Natural killer cell (primary cell): ENCODE data around the gene DOCK7. TPM values are rescaled to one million over a fixed set of nuclear protein-coding genes. Genes with fewer than 3 reads are reported as not detected.
"Not testable (repeated sequence)": the region's sequence is repeated elsewhere in the genome, so short reads cannot be mapped to it uniquely, and the experiment has no call there.

ENCODE experiments used
- ATAC-seq, 3 donors: fragments of 150-1000 bp in 2 of 3; fragments of 200-7000 bp in 1 of 3; cut with Tn5 transposase; 1 replicate in 1 of 3; 2 replicates in 2 of 3; pipeline ENCODE4 v1.10.0; 2021; ENCODE audit warnings: mild to moderate bottlenecking in 2 of 3, moderate library complexity in 2 of 3
- DNase-seq, 2 donors: peaks; one replicate each; pipeline versions ENCODE4 v3.0.0 to v3.0.0-alpha.2; 2013 to 2021; ENCODE audit warnings: mixed read lengths in 1 of 2
- H3K27ac ChIP-seq: one replicate; pipeline ENCODE4 v1.5.1; 2013; ENCODE audit warnings: mild to moderate bottlenecking, low read length
- H3K27me3 ChIP-seq: one replicate; pipeline ENCODE4 v1.6.1; 2013; ENCODE audit warnings: low read length; ENCODE audit not compliant: control insufficient read depth, insufficient read depth
- H3K36me3 ChIP-seq: one replicate; pipeline ENCODE4 v1.6.1; 2013; ENCODE audit warnings: low read length; ENCODE audit not compliant: control insufficient read depth, insufficient read depth
- H3K4me1 ChIP-seq: one replicate; pipeline ENCODE4 v1.6.1; 2013; ENCODE audit warnings: low read length; ENCODE audit not compliant: control insufficient read depth, insufficient read depth
- H3K4me3 ChIP-seq: one replicate; pipeline ENCODE4 v1.5.1; 2013; ENCODE audit warnings: low read length
- H3K9me3 ChIP-seq: one replicate; pipeline ENCODE4 v1.6.1; 2013; ENCODE audit warnings: low read length; ENCODE audit not compliant: control insufficient read depth, insufficient read depth
- H3K27ac Mint-ChIP-seq, 2 donors: one replicate each; pipeline ENCODE4 v1.8.0; 2022; ENCODE audit warnings: mild to moderate bottlenecking in 2 of 2, mixed read lengths in 2 of 2, moderate library complexity in 1 of 2
- H3K27me3 Mint-ChIP-seq, 2 donors: one replicate each; pipeline ENCODE4 v1.8.0; 2022; ENCODE audit warnings: low read depth in 2 of 2, mixed read lengths in 2 of 2
- H3K36me3 Mint-ChIP-seq: one replicate; pipeline ENCODE4 v1.8.0; 2022; ENCODE audit warnings: mixed read lengths
- H3K4me1 Mint-ChIP-seq, 2 donors: one replicate each; pipeline ENCODE4 v1.8.0; 2022; ENCODE audit warnings: mixed read lengths in 2 of 2
- H3K4me3 Mint-ChIP-seq: one replicate; pipeline ENCODE4 v1.8.0; 2022; ENCODE audit warnings: mild to moderate bottlenecking, moderate library complexity, mixed read lengths
- H3K9me3 Mint-ChIP-seq, 2 donors: one replicate each; pipeline ENCODE4 v1.8.0; 2022; ENCODE audit warnings: mixed read lengths in 2 of 2
- WGBS: methylation state at CpG from one replicate; pipeline ENCODE4 v1.1.7; 2013; ENCODE audit warnings: missing lambda C conversion rate; ENCODE audit not compliant: insufficient coverage; 5-methylcytosine and 5-hydroxymethylcytosine counted together
- intact Hi-C: fragments of 100-400 bp; cut with micrococcal nuclease; formaldehyde crosslinking; loops from one replicate; pipeline ENCODE4 v1.14.2; 2022
- total RNA-seq, 4 donors: library from RNA; stranded (reverse); fragments of 120-200 nt in 1 of 4; gene quantifications; one replicate each; pipeline versions ENCODE4 v1.2.3 to v1.2.4, GENCODE V29; 2013 to 2022
- TF ChIP-seq, protein P1 (sequence below): fragments of 200-600 bp; IDR thresholded peaks from one replicate; pipeline ENCODE4 v1.8.0; 2022; ENCODE audit warnings: antibody characterized with exemption

The DOCK7 gene
- total RNA-seq, 3 donors from 2014 or later (not counting 1 experiment from before 2014, with no cell fraction given), result 4.3 to 13.1 (median 6.0) TPM

DNA sequence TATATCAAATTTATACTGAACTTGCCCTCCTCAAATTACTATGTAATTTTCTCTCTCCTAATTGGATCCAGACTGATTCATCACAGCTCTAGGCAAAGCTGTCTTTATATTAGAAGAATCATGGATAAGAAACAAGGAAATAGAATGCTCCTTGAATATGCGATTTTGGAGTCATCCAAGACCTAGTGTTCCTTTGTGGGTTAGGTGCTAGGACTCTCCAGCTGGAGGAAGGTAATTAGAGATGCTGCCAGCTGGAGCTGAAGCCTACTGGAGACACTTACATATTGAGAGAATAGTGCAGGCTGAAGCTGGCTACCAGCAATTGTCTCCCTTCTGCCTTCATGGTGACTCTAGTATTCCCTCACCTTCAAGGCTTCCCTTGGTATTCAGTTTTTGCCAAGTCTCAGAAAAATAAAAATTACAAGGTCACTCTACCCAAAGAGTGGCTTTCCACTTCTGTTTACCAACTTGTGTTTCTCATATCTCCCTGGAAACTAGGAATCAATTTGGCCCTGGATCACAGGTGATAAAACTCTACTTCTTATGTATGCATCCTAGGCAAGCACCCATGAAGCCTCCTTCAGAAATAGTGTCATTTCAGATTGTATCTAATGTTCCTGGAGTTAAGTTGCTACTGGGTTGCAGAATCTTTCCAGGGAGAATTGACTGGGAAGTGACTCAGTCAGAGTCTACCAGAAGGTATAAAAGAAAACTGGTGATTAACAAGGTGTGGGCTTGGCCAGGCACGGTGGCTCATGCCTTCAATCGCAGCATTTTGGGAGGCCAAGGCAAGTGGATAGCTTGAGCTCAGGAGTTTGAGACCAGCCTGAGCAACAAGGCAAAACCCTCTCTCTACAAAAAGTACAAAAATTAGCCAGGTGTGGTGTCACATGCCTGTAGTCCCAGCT lies 24.4 kb upstream of the DOCK7 start:
- Histone ChIP-seq H3K4me3 (no peak overlapping the region), H3K27me3 (no peaks in the 10 kb centered on the region), H3K36me3 (no peaks in the 10 kb centered on the region), H3K9me3 (no peaks in the 10 kb centered on the region), H3K27ac (no peak overlapping the region), H3K4me1 (no peaks in the 10 kb centered on the region)
- ATAC-seq (no peak), DNase-seq (no peak)
- Mint-ChIP-seq H3K36me3 (no peaks in the 10 kb centered on the region), H3K27me3 (peaks cover 0 to 2% of the 10 kb centered on the region in 2 donors), H3K4me1 (no peaks in the 10 kb centered on the region), H3K4me3 (no peak overlapping the region), H3K9me3 (no peaks in the 10 kb centered on the region), H3K27ac (no peak overlapping the region)
- intact Hi-C loops, result no loop called here
- 94% methylated on average over 3 of the region's 3 CpGs for WGBS
- TF ChIP-seq, protein P1, sequence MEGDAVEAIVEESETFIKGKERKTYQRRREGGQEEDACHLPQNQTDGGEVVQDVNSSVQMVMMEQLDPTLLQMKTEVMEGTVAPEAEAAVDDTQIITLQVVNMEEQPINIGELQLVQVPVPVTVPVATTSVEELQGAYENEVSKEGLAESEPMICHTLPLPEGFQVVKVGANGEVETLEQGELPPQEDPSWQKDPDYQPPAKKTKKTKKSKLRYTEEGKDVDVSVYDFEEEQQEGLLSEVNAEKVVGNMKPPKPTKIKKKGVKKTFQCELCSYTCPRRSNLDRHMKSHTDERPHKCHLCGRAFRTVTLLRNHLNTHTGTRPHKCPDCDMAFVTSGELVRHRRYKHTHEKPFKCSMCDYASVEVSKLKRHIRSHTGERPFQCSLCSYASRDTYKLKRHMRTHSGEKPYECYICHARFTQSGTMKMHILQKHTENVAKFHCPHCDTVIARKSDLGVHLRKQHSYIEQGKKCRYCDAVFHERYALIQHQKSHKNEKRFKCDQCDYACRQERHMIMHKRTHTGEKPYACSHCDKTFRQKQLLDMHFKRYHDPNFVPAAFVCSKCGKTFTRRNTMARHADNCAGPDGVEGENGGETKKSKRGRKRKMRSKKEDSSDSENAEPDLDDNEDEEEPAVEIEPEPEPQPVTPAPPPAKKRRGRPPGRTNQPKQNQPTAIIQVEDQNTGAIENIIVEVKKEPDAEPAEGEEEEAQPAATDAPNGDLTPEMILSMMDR, result no peak

DNA sequence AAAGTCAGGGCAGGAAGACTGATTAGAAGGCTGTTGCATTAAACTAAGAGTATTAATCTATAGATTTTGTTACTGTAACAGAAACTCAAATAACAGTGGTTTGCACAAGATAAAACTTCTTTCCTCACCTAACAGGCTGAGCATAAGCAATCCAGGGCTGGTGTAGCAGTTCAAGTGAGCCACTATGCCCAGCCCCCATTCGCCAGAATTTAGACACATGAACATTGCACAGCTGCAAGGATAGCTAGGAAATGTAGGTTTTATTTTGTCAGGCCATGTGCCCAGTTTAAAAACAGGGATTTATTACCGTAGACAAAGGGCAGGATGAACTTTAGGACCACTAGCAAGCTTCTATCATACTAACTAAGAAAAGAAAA lies 19.5 kb upstream of the DOCK7 start:
- intact Hi-C loops, result no loop called here
- no peaks in the 10 kb centered on the region for H3K27me3 ChIP-seq
- Mint-ChIP-seq H3K36me3 (no peaks in the 10 kb centered on the region), H3K27me3 (peaks cover 0 to 4% of the 10 kb centered on the region in 2 donors), H3K27ac (no peak overlapping the region), H3K4me1 (no peaks in the 10 kb centered on the region), H3K9me3 (no peaks in the 10 kb centered on the region), H3K4me3 (no peak overlapping the region)
- H3K27ac ChIP-seq, result no peak overlapping the region
- no peaks in the 10 kb centered on the region for H3K9me3 ChIP-seq
- DNase-seq, result no peak
- TF ChIP-seq, protein P1, result no peak
- no peak for ATAC-seq
- WGBS, result 95% methylated on average over 2 of the region's 2 CpGs
- H3K4me3 ChIP-seq, result no peak overlapping the region
- H3K36me3 ChIP-seq, result no peaks in the 10 kb centered on the region
- no peaks in the 10 kb centered on the region for H3K4me1 ChIP-seq

DNA sequence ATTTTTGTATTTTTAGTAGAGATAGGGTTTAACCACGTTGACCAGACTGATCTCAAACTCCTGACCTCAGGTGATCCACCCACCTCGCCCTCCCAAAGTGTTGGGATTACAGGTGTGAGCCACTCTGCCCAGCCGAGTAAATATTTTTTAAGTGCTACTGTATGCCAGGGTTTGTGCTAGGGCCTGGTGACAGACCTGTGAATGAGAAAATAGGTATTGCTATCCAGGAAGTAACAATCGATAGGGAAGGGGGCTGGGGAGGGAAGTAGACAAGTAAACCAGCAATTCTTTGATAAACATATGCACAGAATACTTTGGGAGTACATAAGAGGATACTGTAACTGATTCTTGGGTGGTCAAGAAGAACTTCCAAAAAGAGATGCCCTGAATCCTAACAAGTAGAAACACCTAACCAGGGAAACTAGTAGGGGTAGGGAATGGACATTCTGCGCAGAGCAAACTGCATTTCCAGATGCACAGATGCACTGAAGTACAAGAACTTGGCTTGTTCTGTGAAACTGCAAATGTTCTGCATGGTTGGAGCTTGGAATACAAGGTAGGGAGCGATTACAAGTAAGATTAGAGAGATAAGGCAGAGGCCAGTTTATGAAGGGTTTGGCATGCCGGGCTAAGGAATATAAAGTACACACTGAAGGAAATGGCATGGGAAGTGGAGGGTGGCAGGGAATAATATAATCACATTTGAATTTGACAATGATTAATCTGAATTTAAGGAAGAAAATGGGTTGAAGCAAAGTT lies 19.0 kb upstream of the DOCK7 start:
- H3K4me1 Mint-ChIP-seq, result no peaks in the 10 kb centered on the region
- Histone ChIP-seq H3K36me3 (no peaks in the 10 kb centered on the region), H3K4me1 (no peaks in the 10 kb centered on the region), H3K27me3 (no peaks in the 10 kb centered on the region), H3K27ac (no peak overlapping the region), H3K4me3 (no peak overlapping the region), H3K9me3 (no peaks in the 10 kb centered on the region)
- ATAC-seq (no peak), DNase-seq (no peak)
- TF ChIP-seq, protein P1, result no peak
- H3K9me3 Mint-ChIP-seq, result no peaks in the 10 kb centered on the region
- H3K27ac Mint-ChIP-seq, result no peak overlapping the region
- no peak overlapping the region for H3K4me3 Mint-ChIP-seq
- no peaks in the 10 kb centered on the region for H3K36me3 Mint-ChIP-seq
- intact Hi-C loops, result no loop called here
- 88% methylated on average over 5 of the region's 7 CpGs for WGBS
- H3K27me3 Mint-ChIP-seq, result peaks cover 0 to 4% of the 10 kb centered on the region in 2 donors

DNA sequence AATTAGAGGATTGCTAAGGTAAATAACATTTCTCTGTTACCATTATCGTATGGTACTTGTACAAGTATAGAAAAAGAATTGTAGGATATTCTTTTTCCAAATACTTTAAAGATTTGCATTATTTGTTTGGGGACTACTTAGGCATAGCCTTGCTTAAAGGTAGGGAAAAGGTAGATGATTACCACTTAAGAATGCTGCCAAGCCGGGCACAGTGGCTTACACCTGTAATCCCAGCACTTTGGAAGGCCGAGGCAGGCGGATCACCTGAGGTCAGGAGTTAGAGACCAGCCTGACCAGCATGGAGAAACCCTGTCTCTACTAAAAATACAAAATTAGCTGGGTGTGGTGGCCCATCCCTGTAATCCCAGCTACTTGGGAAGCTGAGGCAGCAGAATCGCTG lies 10.0 kb upstream of the DOCK7 start:
- H3K4me3 Mint-ChIP-seq, H3K4me1 Mint-ChIP-seq, H3K27me3 ChIP-seq, H3K36me3 ChIP-seq, H3K27ac ChIP-seq, DNase-seq, H3K4me3 ChIP-seq, intact Hi-C loops, H3K4me1 ChIP-seq, H3K27me3 Mint-ChIP-seq, H3K9me3 Mint-ChIP-seq, H3K36me3 Mint-ChIP-seq, H3K27ac Mint-ChIP-seq, ATAC-seq, H3K9me3 ChIP-seq: not testable (repeated sequence)
- 93% methylated on average over 4 of the region's 5 CpGs for WGBS

DNA sequence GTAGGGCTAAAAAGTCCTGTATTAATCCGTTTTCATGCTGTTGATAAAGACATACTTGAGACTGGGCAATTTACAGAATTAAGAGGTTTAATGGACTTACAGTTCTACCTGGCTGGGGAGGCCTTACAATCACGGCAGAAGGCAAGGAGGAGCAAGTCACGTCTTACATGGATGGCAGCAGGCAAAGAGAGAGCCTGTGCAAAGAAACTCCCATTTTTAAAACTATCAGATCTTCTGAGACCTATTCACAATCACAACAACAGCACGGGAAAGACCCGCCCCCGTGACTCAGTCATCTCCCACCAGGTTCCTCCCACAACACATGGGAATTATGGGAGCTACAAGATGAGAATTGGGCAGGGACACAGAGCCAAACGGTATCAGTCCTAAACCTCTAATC lies 6.3 kb upstream of the DOCK7 start:
- DNase-seq, result not testable (repeated sequence)

More for the DNA sequence above, 6.3 kb upstream of the DOCK7 start:
- ATAC-seq, H3K4me1 ChIP-seq, H3K27ac Mint-ChIP-seq, H3K4me3 ChIP-seq, H3K4me1 Mint-ChIP-seq, H3K9me3 ChIP-seq, intact Hi-C loops, H3K36me3 Mint-ChIP-seq, H3K27me3 Mint-ChIP-seq, H3K27ac ChIP-seq, H3K36me3 ChIP-seq, H3K4me3 Mint-ChIP-seq, H3K9me3 Mint-ChIP-seq, H3K27me3 ChIP-seq: not testable (repeated sequence)
- WGBS, result 71% methylated on average over 7 of the region's 7 CpGs
